ENCODE measurements around the gene PTPN13. TPM values are rescaled to one million over a fixed set of nuclear protein-coding genes. Genes with fewer than 3 reads are reported as not detected.

The PTPN13 gene
- total RNA-seq, 1 donor from 2014 or later = 69.9 TPM

GRCh38 chr4:86561256-86561655, 32.9 kb upstream of the PTPN13 start:
- Histone ChIP-seq H3K36me3 (no peaks in the 10 kb centered on the region), H3K27ac (peak overlapping the region; percentile 32), H3K27me3 (no peaks in the 10 kb centered on the region), H3K4me3 (no peak overlapping the region), H3K9me3 (no peaks in the 10 kb centered on the region), H3K4me1 (peaks cover 14% of the 10 kb centered on the region)
- no peak for TF ChIP-seq CTCF (IDR thresholded peaks at IDR 0.05)
- DNase-seq (no peak), ATAC-seq (no peak)
- intact Hi-C loops (cut with DNase I) = no loop called here

- Histone ChIP-seq H3K36me3 (no peaks in the 10 kb centered on the region), H3K27me3 (no peaks in the 10 kb centered on the region), H3K4me1 (peaks cover 7% of the 10 kb centered on the region), H3K4me3 (no peak overlapping the region), H3K9me3 (no peaks in the 10 kb centered on the region), H3K27ac (no peak overlapping the region)
- DNase-seq (no peak), ATAC-seq (no peak)
- intact Hi-C loops (cut with DNase I) = no loop called here
- TF ChIP-seq CTCF (IDR thresholded peaks at IDR 0.05) = no peak
Observed at GRCh38 chr4:86563416-86563815, 30.7 kb upstream of the PTPN13 start.

- Histone ChIP-seq H3K4me1 (peaks cover 7% of the 10 kb centered on the region), H3K4me3 (no peak overlapping the region), H3K36me3 (no peaks in the 10 kb centered on the region), H3K9me3 (no peaks in the 10 kb centered on the region), H3K27me3 (no peaks in the 10 kb centered on the region), H3K27ac (no peak overlapping the region)
- DNase-seq (no peak), ATAC-seq (peak; percentile 88)
- no peak for TF ChIP-seq CTCF (IDR thresholded peaks at IDR 0.05)
- intact Hi-C loops (cut with DNase I) = no loop called here
Observed at GRCh38 chr4:86564795-86565194, 29.3 kb upstream of the PTPN13 start.

- ATAC-seq (no peak), DNase-seq (no peak)
- TF ChIP-seq CTCF (IDR thresholded peaks at IDR 0.05) = no peak
- H3K4me1 ChIP-seq = peaks cover 6% of the 10 kb centered on the region
- no peaks in the 10 kb centered on the region for H3K36me3 ChIP-seq
- H3K27ac ChIP-seq = no peak overlapping the region
- no peaks in the 10 kb centered on the region for H3K27me3 ChIP-seq
- H3K4me3 ChIP-seq = no peak overlapping the region
- no peaks in the 10 kb centered on the region for H3K9me3 ChIP-seq
- intact Hi-C loops (cut with DNase I) = no loop called here
Observed at GRCh38 chr4:86565651-86566050, 28.5 kb upstream of the PTPN13 start.

GRCh38 chr4:86569103-86569870, 24.8 kb upstream of the PTPN13 start:
- DNase-seq = no peak
- intact Hi-C loops (cut with DNase I) = no loop called here
- TF ChIP-seq CTCF (IDR thresholded peaks at IDR 0.05) = no peak
- Histone ChIP-seq H3K9me3 (no peaks in the 10 kb centered on the region), H3K36me3 (no peaks in the 10 kb centered on the region), H3K4me1 (no peaks in the 10 kb centered on the region), H3K27ac (no peak overlapping the region), H3K27me3 (no peaks in the 10 kb centered on the region), H3K4me3 (no peak overlapping the region)
- ATAC-seq = no peak

Measured in upper lobe of right lung (tissue), 1 donor.